Measurements from ENCODE around the gene MCF2L.

The MCF2L gene

DNA sequence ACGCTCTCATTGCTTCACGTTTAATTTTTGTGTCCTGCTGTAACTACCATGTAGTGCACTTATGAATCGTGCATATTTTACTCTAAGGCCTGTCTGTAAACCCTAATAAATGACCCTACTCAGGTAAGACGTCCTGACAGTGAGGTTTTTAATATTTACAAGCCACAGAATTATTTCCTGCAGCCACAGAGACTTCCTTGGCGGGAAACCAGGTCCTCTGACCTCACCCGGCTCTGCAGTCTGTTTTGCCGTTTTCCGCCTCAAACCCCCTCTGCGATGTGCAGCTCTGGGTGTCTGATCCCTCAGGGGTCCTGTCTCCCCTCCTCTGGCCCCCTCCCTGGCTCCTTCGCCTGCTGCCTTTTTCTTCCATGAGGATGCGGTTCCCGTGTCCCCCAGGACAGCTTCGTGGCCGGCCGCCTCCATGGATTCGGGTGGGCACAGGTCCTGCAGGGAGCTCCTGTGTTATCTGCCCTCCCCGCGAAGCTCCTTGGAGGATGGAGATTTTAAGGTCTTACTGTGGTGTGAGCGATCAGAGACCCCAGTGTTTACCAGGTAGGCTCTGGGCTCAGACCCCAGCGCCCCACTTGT is 66.3 kb downstream of the MCF2L start:
- no peak for DNase-seq

DNA sequence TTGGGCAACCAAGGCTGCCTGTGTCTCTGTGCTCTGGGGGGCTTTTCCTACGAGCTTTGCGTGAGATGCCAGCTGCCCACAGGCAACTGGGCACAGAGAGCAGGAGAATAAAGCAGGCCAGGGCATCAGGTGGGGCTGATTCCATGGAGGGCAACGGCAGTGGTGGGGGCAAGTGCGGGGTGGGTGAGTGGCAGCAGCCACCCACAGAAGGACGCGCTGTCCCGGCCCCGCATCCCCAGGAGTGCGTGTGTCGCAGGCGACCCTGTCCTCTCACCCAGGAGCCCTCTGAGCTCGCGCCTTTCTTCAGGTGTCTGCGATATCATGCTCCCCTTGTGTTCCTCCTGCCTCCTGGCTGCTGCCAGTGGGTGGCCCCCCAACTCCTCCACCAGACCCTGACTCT is 67.4 kb downstream of the MCF2L start:
- no peak for DNase-seq

DNA sequence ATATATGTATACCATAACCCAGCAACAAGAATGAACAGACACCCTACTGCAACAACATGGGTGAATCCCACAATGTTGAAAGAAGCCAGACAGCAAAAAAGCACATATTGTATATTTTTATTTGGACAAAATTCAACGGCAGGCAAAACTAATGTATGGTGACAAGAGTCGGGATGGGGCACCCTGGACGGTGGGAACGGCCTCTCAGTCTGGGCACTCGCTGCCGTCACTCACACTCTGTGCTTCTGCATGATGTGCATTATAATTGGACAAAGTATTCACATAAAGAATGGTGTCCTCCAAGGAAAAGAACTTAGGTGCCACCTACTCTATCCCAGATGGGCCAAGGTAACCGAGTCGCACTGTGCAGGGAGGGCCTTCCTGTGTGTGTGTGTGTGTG is 71.0 kb downstream of the MCF2L start:
- no peak for DNase-seq

DNA sequence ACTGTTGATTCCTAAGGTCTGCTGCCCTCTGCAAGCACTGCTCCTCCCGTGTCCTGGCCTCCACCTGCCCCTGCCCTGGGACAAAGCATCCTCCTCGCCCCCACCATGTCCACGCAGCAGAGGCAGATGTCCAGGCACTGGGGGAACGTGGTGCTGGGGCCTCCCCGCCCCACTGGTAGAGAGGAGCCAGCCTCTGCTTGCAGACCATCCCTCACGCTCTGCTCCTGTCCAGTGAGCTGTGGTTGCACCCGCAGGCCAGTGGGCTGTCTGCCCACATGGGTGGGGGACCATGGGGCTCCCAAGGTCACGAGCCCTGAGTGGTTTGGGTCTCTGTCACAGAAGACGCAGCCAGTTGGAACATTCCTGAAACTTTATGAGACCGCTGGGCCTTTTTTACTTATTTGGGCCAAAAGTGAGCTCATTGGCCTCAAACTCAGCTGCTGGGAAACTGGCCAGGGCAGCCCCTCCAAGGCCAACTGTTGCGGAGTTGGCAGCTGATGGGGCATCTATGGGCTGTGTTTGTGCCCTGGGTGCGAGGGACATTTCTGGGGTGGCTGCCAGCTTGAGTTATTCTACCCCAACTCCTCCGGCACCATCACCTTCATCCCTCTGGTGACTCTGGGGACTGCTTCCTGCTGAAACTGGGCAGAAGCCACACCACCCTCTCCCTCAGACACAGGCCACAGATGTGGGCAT is 71.7 kb downstream of the MCF2L start:
- DNase-seq: no peak

DNA sequence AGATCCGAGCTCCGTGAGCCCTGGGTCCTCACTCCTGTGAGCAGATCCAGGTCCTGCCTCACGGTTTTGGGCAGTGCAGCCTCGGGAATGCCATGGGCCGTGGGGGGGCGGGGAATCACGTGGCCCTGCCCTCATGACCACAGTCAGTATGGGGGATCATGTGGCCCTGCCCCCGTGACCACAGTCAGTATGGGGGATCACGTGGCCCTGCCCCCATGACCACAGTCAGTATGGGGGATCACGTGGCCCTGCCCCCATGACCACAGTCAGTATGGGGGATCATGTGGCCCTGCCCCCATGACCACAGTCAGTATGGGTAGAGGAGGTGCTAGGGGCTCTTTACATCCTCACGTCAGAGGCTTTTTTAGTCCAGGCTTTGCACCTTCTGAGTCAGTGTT is 72.3 kb downstream of the MCF2L start:
- no peak for DNase-seq

DNA sequence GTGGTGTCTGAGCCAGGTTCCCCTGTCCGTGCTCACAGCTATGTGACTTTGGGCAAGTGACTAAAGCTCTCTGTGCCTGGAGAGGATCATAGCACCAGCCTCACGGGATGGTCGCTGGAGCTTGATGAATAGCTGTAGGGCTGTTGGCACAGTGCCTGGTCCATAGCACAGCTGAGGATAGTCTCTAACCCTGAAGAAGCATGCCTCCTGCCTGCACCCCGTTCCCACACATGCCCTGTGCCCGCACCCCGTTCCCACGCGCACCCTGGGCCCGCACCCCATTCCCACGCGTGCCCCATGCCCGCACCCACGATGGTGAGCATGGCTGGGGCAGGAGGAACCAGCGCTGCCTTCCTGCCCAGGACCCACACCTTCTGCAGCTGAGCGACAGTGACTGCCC is 72.9 kb downstream of the MCF2L start:
- DNase-seq: no peak

DNA sequence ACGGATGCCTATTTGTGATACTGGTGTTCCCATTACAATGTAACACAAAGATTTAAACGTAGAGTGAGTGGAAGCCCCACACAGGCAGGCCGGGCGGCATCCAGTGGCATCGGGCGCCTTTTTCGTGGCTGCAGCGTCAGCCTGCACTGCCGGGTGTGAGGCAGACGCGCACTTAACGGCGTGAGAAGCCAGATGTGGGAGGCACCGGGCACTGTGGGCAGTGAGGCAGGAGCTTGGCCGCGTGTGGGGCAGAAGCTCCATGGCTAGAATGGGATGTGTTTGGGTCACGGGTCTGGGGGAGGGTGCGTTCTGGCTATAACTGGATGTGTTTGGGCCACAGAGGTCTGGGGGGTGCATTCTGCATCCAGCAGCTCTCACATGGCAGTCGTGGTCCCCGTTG is 73.4 kb downstream of the MCF2L start:
- no peak for DNase-seq

DNA sequence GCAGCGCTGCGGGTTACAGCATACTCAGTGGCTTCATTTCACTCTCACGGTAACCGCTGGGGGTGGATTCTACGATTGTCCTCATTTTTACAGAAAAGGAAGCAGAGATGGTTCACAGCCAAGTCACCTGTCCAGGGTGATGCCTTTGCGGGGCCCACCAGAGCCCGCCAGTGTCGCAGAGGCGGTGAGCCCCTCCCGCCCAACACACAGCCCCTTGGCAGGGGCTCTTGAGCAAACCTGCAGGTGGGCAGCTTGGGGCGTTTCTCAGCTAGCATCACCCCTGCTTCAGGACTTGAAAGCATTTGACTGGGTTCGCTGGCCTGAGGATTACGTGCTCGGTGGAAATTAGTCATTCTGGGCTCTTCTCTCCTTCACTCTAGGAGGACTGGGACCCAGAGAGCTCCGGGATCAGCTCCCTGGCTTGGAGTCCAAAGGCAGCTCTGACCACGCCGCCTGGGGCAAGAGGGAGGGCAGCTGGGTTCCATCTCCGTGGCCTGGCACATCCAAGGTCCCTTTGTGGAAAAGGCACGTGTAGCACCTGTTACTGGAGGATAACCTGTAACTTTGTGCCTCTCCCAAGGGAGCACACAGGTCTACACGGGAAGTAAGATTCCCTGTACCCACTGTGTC is 74.1 kb downstream of the MCF2L start:
- no peak for DNase-seq

DNA sequence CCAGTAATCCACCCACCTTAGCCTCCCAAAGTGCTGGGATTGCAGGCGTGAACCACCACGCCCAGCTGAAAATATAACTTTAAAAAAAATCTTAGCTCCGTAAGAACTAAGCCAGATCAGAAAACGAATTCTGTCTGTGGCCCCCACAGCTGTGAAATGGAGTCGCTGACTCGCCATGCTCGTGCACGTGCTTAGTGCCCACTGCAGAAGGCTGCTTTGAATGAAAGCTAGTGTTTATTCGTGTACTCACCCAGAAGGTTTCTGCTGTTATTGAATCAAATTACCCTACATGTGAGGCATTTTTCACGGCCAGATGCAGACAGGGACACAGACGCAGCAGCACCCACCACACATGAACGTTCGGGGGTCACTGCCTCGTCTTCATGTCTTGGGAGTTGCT is 74.9 kb downstream of the MCF2L start:
- DNase-seq: no peak

DNA sequence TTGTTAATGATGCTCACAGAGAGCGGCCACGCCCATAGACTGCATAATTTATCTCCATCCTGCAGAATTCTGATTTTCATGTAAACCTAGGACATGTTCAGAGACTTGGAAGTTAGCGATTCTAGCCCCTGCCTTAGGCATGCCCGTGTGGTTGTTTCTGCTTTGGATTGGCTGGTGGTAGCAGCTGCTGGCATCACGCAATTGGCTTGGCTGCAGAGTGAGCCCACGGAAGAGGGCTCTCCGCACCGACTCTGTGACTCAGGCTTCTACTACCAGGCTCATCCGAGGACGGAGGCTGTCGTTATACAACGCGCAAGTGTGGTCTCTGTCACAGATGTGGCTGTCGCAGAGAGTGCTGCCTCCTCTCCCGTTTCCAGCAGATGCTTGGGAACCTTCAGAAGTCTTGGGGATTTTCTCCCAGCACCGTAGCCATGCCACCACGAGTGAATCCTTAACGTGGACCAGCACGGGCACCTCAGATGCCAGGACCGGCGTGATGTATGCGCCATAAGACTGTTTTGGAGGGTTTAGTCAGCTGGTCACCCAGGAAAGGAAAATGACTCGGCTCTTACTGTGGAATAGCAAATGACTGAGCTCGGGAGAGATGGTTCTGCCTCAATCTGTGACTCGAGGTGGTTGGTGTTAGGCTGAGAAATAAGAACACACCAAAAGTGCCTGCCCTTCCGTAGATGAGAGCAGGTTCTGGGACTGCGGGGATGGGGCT is 75.5 kb downstream of the MCF2L start:
- no peak for DNase-seq

DNA sequence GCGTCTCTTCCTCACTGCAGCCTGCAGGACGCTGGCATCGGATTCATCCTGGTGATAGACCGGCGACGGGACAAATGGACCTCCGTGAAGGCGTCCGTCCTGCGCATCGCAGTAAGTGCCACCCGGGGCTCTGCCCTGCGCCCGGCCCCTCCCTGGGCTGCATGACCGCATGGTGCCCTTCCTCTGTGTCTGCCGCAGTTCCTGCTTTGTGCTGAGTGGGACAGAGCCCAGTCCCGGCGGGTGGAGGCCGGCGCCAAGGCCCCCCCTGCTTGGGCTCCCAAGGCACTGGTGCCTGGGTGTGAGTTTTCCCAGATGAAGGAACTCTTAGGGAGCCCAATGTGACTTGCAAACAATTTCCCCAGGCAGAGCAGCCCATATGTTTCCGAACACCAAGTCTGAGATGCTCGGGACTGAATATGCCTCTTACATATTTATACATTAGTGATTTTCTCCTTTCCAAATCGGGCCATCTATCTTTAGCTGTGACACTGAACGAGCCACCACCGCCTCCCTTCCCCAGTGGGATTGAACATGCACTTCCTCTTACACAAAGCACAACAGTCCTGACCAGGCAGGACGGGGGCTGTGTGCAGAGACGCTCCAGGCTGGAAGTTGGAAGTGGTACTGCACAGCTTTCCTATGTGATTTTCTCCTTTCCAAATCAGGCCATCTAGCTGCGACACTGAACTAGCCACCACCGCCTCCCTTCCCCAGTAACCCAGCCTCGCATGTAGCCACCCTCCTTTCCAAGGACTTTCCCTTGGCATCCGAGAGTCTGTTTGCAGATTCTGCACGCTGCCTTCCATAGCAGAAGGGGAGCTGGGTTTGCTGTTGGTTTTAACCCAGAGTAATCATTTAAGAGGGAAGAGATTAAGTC is 76.5 kb downstream of the MCF2L start:
- DNase-seq: no peak

DNA sequence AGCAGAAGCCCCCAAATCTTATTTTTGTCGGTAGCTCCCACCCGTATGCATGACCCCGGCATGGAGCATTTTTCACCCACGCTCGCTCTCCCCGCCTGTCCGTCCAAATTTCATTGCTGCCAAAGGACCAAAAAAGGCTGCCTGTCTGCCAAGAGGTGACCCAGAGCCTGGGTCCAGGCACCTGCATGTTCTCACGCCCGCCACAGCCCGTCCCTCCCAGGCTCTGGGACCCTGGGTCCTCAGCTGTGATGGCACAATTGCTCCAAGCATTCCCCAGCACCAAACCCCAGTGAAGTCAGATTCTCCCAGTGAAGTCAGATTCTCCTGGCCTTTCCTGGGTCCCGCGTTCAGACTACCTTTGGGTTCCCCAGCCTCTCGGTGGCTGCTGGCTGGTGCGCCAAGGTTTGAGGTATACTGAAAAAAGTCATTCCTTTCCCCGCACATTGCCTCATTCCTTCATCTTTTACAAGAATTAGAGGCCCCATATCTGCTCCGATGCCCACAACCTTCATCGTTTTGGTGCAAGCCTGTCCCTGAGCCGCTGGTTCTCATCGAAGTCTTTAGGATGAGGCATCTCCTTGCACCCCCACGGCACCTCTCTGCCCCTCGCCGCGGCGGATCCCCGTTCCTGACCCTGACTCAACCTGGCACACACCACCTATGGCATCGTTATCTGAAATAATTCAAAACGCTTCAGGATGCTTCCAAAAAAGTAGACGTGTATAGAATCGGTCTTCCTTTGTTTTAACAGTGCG is 77.3 kb downstream of the MCF2L start:
- no peak for DNase-seq

DNA sequence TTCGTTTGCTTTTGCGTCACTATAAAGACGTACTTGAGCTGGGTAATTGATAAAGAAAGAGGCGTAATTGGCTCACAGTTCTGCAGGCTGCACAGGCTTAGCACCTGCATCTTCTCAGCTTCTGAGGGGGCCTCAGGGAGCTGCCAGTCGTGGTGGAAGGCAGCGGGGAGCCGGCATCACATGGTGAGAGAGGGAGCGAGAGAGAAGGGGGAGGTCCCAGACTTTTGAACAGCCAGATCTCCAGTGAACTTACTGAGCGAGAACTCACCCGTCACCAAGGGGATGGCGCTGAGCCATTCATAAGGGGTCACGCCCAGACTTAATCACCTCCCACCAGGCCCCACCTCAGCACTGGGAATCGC is 77.8 kb downstream of the MCF2L start:
- DNase-seq: no peak

DNA sequence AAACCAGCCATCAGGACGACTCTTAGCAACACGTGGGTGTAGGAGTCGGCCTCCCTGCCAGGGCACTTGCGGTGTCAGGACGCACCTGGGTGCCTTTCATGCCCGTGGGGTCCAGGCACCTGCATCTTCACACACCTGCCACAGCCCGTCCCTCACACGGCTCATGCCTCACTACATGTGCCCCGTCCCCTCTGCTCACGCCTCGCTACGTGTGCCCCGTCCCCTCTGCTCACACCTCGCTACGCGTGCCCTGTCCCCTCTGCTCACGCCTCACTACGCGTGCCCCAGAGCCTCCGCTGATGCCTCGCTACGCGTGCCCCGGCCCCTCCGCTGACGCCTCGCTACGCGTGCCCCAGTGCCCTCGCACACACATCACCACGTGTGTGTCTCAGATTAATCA is 78.6 kb downstream of the MCF2L start:
- DNase-seq: no peak

DNA sequence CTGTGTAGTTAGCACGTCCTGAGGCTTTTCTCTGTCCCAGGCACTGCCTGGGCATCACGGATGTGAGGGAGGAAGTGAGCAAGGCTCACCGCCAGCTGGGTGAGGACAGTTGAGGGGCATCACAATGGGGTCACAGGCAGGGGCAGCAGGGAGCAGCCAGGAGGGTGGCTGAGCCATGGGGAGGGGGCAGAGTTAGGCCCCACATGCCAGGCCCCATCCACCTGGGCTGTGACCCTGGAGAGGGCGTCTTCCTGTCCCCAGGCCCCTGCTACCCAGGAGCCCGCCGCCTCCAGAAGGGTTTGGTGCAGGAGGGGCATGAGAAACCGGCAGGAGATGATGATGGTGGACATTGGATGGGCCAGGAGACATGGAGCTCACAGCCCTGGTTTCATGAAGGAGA is 79.8 kb downstream of the MCF2L start:
- DNase-seq: no peak

DNA sequence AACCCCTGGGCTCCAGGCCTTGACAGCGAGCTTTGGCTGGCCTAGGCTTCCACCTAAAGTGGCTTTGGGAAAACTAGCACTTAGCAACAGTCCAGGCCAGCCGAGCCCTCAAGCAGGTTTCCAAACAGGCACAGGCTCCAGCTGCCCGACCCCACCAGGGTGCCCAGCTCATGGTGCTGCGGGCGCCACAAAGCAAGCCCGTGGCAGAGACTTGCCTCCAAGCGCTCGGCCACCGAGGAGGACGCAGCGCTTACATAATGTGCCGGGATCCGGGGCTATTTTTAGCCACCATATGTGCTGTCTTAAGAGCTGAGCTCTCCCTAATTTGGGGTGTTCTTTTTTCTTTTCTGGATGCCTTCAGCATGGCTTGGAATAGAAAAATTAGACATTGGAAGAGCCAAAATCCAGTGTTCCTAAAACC is 80.5 kb downstream of the MCF2L start:
- no peak for DNase-seq

DNA sequence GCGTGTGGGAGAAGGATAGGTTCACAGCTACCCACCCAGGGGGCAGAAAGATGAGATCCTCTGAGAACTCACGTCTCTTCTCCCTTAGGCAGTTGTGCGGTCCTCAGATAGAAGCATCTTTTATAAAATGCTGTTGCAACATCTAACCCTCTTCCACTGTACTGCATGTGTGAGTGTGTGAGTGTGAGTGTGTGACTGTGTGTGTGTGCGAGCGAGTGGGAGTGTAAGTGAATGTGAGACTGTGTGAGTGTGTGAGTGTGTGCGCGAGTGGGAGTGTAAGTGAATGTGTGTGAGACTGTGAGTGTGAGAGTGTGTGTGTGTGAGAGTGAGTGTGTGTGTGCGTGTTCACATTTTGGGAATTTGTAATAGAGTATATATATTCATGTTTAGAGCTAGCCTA is 81.0 kb downstream of the MCF2L start:
- no peak for DNase-seq

DNA sequence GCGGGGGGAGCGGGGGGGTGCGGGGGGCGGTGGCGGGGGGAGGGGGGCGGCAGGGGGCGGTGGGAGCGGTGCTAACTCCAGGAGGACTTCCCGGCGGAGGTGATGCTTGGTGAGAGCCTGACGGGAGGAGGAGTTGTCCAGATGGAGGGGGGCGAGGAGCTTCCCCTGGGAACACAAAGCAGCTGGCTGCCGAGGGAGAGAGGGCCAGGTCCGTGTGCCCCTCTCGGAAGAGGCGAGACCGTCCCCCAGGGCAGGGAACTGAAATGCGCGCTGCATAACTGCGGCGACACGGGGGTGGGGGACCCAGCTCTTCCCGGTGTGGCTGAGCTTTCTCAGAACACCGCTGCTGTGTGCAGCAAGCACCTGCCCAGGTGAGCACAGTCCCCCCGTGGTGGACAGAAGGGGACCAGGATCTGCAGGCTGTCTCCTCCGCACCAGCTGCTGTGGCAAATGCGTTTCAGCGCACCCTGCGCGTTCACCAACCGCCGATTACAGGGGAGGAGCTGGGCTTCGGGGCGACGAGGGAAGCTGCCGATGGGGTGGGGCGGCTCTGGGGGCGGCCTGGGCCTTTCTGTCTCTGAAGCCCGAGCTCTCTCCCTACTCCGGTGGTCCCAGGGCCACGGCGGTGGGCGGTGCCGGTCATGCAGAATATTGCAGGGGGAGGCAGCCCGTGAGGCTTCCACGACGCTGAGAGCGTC is 81.9 kb downstream of the MCF2L start:
- no peak for DNase-seq

DNA sequence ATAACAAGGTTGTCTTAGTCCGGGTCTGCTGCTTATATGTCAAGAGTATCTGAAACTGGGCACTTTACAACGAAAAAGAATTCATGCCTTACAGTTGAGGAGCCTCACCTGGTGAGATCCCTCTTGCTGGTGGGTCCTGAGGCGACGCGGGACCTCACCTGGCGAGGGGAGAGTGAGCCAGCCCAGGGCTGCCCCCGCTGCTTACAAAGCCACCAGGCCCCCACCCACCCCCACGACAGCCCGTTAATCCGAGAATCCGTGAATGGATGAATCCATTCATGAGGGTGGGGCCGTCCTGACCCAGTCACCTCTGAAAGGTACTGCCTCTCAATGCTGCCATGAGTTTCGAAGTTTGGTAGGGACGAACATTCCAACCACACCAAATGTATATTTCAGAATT is 82.6 kb downstream of the MCF2L start:
- no peak for DNase-seq

DNA sequence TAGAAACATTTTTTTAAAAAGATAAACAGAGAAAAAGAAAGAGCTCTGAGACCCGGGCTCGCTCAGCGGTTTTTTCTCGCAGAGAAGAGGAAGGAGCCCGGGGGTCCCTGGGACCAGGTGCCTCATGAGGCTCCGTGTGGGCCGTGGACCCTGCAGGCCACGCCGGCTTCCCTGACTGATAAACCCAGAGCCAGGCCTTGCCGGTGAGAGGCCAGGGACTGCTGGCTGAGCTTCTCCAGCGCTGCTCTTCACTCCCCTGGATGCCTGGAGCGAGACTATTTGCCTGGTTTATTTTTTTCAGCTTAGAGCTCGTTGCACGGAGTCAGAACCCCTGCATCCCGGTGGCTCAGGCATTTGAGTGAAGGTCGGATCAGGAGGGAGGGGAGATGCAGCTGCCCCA is 83.2 kb downstream of the MCF2L start:
- no peak for DNase-seq

DNA sequence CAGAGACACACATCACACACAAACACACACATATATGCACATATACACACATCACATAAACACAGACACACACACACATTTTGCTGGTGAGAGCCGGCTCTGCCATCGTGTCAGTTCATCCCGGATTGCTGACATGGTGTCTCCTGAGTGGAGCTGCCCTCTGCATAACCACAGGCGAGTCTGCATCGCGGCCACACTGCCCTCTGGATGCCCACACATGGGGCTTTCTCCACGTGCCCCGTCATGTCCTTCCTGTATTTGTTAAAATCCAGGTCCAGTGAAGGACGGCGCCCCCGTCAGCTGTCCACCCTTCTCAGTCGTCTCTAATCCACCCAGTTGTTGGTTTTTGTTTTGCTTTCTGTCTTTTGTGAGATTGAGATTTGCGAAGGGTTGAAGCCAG is 84.0 kb downstream of the MCF2L start:
- no peak for DNase-seq

DNA sequence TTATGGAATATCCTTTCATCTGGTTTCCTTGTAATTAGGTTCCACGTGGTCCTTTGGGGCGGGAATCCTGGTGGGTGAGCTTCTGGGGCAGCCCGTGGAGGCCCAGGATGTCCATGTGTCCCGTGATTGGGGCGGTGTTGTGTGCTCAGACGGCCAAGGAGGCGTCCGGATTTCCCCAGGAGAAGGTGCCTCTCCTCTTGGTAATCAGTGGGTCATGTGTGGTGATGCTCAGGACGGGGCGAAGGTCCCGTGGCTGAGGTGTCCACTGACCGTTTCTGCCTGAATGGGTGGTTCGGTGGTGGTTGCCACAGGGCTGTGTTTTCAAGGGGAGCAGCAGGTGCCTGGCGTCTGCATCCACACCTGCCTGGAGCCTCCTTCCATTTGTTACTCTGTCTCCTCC is 84.4 kb downstream of the MCF2L start:
- no peak for DNase-seq
